Thyroid gland (tissue), 4 donors: ENCODE data around the gene CREG1.

Source experiments
- CTCF ChIP-seq, 6 experiments: fragments of 200-600 bp in 3 of 6; fragments of 450-650 bp in 3 of 6; sonication (generic) in 3 of 6; IDR thresholded peaks; one replicate each; pipeline ENCODE4 v1.5.1; 2016 to 2019; ENCODE audit warnings: antibody characterized with exemption in 6 of 6, mild to moderate bottlenecking in 2 of 6, inconsistent platforms in 1 of 6, moderate library complexity in 1 of 6
- POLR2A ChIP-seq, 2 donors: fragments of 450-650 bp; IDR thresholded peaks; one replicate each; pipeline ENCODE4 v1.6.1; 2017; ENCODE audit warnings: antibody characterized with exemption in 2 of 2, mild to moderate bottlenecking in 2 of 2, moderate library complexity in 1 of 2

- no peak for TF ChIP-seq CTCF (IDR thresholded peaks at IDR 0.05)
- no peak for TF ChIP-seq POLR2A (IDR thresholded peaks at IDR 0.05)
Measured at GRCh38 chr1:167575649-167576048, 22.1 kb upstream of the CREG1 start.
